WTC11 (cell line): ENCODE results near the gene CLCN7.

Experiments used
- CREB1 ChIP-seq: sonication (generic); formaldehyde crosslinking; IDR thresholded peaks from 2 replicates; pipeline ENCODE4 v1.8.0; 2023; ENCODE audit warnings: mild to moderate bottlenecking, missing genetic modification reagents
- EMX1 ChIP-seq: fragments of 250-450 bp; sonication (Bioruptor Pico); IDR thresholded peaks from 2 replicates; pipeline ENCODE4 v1.8.0; 2021; ENCODE audit warnings: mild to moderate bottlenecking
- ESRRA ChIP-seq: sonication (generic); formaldehyde crosslinking; IDR thresholded peaks from 2 replicates; pipeline ENCODE4 v1.8.1; 2022; ENCODE audit warnings: mild to moderate bottlenecking, missing genetic modification reagents, borderline replicate concordance
- MXD4 ChIP-seq: fragments of 250-450 bp; sonication (Bioruptor Pico); IDR thresholded peaks from 2 replicates; pipeline ENCODE4 v1.8.0; 2021; ENCODE audit warnings: mild to moderate bottlenecking, moderate library complexity, borderline replicate concordance
- NR2C2 ChIP-seq: sonication (generic); formaldehyde crosslinking; IDR thresholded peaks from 2 replicates; pipeline ENCODE4 v1.8.0; 2022; ENCODE audit warnings: mild to moderate bottlenecking, missing genetic modification reagents
- TF ChIP-seq, protein P1 (sequence below): sonication (generic); formaldehyde crosslinking; IDR thresholded peaks from 2 replicates; pipeline ENCODE4 v1.8.0; 2022; ENCODE audit warnings: mild to moderate bottlenecking, missing genetic modification reagents
- TF ChIP-seq, protein P2 (sequence below): sonication (generic); formaldehyde crosslinking; IDR thresholded peaks from 2 replicates; pipeline ENCODE4 v1.8.1; 2023; ENCODE audit warnings: mild to moderate bottlenecking, moderate library complexity, missing genetic modification reagents
- TF ChIP-seq, protein P3 (sequence below): fragments of 200-600 bp; IDR thresholded peaks from 2 replicates; pipeline ENCODE4 v1.8.0; 2022; ENCODE audit warnings: antibody characterized with exemption
- TF ChIP-seq, protein P4 (sequence below): sonication (generic); formaldehyde crosslinking; IDR thresholded peaks from 2 replicates; pipeline ENCODE4 v1.8.1; 2023; ENCODE audit warnings: mild to moderate bottlenecking, missing genetic modification reagents, borderline replicate concordance
- TF ChIP-seq, protein P5 (sequence below): fragments of 250-450 bp; sonication (Bioruptor Pico); IDR thresholded peaks from 2 replicates; pipeline ENCODE4 v1.9.0; 2021; ENCODE audit warnings: moderate library complexity, mild to moderate bottlenecking, inconsistent platforms, borderline replicate concordance
- TF ChIP-seq, protein P6 (sequence below): sonication (generic); formaldehyde crosslinking; IDR thresholded peaks from 2 replicates; pipeline ENCODE4 v1.8.1; 2022; ENCODE audit warnings: missing genetic modification reagents, borderline replicate concordance

DNA sequence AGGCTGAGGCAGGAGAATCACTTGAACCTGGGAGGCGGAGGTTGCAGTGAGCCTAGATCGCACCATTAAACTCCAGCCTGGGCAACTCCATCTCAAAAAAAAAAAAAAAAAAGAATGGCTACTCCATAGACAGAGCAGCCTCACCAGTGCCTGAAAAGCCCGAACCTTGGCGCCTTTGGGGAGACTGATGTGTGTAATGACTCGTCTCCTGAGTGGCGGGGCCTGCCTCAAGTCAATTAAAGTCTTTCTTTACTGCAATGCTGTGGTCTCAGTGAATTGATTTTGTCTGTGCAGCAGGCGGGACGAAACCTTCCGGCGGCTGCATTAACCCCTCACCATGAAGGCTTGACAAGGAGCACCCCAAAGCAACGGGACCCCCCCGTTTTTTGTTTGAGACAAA is 50.8 kb downstream of the CLCN7 start:
- TF ChIP-seq ESRRA = no peak
- TF ChIP-seq, protein P1, sequence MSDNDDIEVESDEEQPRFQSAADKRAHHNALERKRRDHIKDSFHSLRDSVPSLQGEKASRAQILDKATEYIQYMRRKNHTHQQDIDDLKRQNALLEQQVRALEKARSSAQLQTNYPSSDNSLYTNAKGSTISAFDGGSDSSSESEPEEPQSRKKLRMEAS (CRISPR knock-in tag) = no peak
- no peak for TF ChIP-seq EMX1 (CRISPR knock-in tag)
- TF ChIP-seq, protein P2, sequence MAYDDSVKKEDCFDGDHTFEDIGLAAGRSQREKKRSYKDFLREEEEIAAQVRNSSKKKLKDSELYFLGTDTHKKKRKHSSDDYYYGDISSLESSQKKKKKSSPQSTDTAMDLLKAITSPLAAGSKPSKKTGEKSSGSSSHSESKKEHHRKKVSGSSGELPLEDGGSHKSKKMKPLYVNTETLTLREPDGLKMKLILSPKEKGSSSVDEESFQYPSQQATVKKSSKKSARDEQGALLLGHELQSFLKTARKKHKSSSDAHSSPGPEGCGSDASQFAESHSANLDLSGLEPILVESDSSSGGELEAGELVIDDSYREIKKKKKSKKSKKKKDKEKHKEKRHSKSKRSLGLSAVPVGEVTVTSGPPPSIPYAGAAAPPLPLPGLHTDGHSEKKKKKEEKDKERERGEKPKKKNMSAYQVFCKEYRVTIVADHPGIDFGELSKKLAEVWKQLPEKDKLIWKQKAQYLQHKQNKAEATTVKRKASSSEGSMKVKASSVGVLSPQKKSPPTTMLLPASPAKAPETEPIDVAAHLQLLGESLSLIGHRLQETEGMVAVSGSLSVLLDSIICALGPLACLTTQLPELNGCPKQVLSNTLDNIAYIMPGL = no peak
- TF ChIP-seq, protein P3, sequence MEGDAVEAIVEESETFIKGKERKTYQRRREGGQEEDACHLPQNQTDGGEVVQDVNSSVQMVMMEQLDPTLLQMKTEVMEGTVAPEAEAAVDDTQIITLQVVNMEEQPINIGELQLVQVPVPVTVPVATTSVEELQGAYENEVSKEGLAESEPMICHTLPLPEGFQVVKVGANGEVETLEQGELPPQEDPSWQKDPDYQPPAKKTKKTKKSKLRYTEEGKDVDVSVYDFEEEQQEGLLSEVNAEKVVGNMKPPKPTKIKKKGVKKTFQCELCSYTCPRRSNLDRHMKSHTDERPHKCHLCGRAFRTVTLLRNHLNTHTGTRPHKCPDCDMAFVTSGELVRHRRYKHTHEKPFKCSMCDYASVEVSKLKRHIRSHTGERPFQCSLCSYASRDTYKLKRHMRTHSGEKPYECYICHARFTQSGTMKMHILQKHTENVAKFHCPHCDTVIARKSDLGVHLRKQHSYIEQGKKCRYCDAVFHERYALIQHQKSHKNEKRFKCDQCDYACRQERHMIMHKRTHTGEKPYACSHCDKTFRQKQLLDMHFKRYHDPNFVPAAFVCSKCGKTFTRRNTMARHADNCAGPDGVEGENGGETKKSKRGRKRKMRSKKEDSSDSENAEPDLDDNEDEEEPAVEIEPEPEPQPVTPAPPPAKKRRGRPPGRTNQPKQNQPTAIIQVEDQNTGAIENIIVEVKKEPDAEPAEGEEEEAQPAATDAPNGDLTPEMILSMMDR = no peak
- TF ChIP-seq NR2C2 (CRISPR knock-in tag) = no peak
- TF ChIP-seq, protein P4, sequence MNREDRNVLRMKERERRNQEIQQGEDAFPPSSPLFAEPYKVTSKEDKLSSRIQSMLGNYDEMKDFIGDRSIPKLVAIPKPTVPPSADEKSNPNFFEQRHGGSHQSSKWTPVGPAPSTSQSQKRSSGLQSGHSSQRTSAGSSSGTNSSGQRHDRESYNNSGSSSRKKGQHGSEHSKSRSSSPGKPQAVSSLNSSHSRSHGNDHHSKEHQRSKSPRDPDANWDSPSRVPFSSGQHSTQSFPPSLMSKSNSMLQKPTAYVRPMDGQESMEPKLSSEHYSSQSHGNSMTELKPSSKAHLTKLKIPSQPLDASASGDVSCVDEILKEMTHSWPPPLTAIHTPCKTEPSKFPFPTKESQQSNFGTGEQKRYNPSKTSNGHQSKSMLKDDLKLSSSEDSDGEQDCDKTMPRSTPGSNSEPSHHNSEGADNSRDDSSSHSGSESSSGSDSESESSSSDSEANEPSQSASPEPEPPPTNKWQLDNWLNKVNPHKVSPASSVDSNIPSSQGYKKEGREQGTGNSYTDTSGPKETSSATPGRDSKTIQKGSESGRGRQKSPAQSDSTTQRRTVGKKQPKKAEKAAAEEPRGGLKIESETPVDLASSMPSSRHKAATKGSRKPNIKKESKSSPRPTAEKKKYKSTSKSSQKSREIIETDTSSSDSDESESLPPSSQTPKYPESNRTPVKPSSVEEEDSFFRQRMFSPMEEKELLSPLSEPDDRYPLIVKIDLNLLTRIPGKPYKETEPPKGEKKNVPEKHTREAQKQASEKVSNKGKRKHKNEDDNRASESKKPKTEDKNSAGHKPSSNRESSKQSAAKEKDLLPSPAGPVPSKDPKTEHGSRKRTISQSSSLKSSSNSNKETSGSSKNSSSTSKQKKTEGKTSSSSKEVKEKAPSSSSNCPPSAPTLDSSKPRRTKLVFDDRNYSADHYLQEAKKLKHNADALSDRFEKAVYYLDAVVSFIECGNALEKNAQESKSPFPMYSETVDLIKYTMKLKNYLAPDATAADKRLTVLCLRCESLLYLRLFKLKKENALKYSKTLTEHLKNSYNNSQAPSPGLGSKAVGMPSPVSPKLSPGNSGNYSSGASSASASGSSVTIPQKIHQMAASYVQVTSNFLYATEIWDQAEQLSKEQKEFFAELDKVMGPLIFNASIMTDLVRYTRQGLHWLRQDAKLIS (CRISPR knock-in tag) = no peak
- no peak for TF ChIP-seq MXD4 (CRISPR knock-in tag)
- no peak for TF ChIP-seq CREB1 (CRISPR knock-in tag)
- TF ChIP-seq, protein P5, sequence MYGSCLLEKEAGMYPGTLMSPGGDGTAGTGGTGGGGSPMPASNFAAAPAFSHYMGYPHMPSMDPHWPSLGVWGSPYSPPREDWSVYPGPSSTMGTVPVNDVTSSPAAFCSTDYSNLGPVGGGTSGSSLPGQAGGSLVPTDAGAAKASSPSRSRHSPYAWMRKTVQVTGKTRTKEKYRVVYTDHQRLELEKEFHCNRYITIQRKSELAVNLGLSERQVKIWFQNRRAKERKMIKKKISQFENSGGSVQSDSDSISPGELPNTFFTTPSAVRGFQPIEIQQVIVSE (CRISPR knock-in tag) = no peak
- TF ChIP-seq, protein P6, sequence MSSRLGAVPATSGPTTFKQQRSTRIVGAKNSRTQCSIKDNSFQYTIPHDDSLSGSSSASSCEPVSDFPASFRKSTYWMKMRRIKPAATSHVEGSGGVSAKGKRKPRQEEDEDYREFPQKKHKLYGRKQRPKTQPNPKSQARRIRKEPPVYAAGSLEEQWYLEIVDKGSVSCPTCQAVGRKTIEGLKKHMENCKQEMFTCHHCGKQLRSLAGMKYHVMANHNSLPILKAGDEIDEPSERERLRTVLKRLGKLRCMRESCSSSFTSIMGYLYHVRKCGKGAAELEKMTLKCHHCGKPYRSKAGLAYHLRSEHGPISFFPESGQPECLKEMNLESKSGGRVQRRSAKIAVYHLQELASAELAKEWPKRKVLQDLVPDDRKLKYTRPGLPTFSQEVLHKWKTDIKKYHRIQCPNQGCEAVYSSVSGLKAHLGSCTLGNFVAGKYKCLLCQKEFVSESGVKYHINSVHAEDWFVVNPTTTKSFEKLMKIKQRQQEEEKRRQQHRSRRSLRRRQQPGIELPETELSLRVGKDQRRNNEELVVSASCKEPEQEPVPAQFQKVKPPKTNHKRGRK = no peak
